Measurements from ENCODE around the gene PLPP1.

The PLPP1 gene

DNA sequence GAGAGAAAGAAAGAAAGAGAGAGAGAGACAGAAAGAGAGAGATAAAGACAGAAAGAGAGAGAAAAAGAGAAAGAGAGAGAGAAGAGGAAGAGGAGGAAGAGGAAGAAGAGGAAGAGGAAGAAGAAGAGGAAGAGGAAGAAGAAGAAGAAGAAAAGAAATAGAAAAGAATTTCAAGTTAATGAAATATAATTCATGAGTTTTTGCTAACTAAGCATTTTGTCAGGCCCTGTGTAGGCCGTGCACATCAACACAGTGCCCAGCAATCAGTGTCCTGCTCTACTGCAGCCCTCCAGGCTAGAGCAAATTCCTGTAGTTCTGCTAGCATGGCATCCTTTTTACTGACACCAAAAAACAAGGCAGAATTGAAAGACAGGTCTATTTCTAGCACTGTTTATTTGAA lies 62.1 kb downstream of the PLPP1 start:
- DNase-seq (ENCODE audit: extremely low read depth, low read depth): no peak
- TF ChIP-seq, protein P1, sequence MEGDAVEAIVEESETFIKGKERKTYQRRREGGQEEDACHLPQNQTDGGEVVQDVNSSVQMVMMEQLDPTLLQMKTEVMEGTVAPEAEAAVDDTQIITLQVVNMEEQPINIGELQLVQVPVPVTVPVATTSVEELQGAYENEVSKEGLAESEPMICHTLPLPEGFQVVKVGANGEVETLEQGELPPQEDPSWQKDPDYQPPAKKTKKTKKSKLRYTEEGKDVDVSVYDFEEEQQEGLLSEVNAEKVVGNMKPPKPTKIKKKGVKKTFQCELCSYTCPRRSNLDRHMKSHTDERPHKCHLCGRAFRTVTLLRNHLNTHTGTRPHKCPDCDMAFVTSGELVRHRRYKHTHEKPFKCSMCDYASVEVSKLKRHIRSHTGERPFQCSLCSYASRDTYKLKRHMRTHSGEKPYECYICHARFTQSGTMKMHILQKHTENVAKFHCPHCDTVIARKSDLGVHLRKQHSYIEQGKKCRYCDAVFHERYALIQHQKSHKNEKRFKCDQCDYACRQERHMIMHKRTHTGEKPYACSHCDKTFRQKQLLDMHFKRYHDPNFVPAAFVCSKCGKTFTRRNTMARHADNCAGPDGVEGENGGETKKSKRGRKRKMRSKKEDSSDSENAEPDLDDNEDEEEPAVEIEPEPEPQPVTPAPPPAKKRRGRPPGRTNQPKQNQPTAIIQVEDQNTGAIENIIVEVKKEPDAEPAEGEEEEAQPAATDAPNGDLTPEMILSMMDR (IDR thresholded peaks at IDR 0.05; ENCODE audit: low read depth, low read length, missing control alignments): no peak
- no peak overlapping the region for H3K4me3 ChIP-seq (replicated peaks; ENCODE audit: low read depth, low read length)

GRCh38 chr5:55471468-55471867 lies 63.3 kb downstream of the PLPP1 start:
- no peak overlapping the region for H3K4me3 ChIP-seq (replicated peaks; ENCODE audit: low read depth, low read length)
- TF ChIP-seq, protein P1 (IDR thresholded peaks at IDR 0.05; ENCODE audit: low read depth, low read length, missing control alignments): no peak
- DNase-seq (ENCODE audit: extremely low read depth, low read depth): no peak

- TF ChIP-seq, protein P1 (IDR thresholded peaks at IDR 0.05; ENCODE audit: low read depth, low read length, missing control alignments): no peak
- H3K4me3 ChIP-seq (replicated peaks; ENCODE audit: low read depth, low read length): no peak overlapping the region
- DNase-seq (ENCODE audit: extremely low read depth, low read depth): no peak
These were observed 64.5 kb downstream of the PLPP1 start for GRCh38 chr5:55470282-55470681.

DNA sequence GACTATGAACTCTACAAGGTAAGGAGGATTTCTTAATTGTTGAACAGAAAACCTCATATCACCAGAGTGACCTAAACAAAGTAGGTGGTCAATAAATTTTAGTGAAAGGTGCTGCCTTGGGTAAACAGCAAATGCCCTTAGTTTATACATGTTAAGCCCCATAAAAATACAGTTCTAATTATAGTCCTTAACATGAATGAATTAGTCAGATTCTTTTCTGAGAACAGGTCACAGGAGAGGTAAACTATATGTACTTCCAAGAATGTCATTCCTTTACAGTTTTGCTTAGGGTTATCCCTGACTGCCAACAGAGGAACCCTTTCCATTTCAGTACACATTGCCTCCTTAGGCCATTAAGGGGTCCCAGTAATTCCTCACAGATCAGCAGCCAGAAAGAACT lies 64.9 kb downstream of the PLPP1 start:
- DNase-seq (ENCODE audit: extremely low read depth, low read depth): no peak
- H3K4me3 ChIP-seq (replicated peaks; ENCODE audit: low read depth, low read length): no peak overlapping the region
- TF ChIP-seq, protein P1 (IDR thresholded peaks at IDR 0.05; ENCODE audit: low read depth, low read length, missing control alignments): no peak

- TF ChIP-seq, protein P1 (IDR thresholded peaks at IDR 0.05; ENCODE audit: low read depth, low read length, missing control alignments): no peak
- H3K4me3 ChIP-seq (replicated peaks; ENCODE audit: low read depth, low read length): no peak overlapping the region
- no peak for DNase-seq (ENCODE audit: extremely low read depth, low read depth)
These were observed 66.8 kb downstream of the PLPP1 start for GRCh38 chr5:55467862-55468551.

DNA sequence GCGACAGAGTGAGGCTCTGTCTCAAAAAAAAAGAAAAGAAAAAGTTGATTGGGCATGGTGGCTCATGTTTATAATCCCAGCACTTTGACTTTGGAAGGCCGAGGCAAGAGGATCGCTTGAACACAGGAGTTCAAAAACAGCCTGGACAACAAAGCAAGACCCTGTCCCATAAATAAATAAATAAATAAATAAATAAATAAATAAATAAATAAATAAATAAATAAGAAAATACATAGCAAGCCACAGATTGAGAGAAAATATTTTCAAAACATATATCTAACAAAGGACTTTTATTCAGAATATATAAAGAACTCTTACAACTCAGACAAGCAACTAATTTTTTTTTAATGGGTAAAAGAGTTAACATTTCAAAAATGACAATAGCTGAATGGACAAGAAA lies 71.2 kb downstream of the PLPP1 start:
- no peak overlapping the region for H3K4me3 ChIP-seq (replicated peaks; ENCODE audit: low read depth, low read length)
- TF ChIP-seq, protein P1 (IDR thresholded peaks at IDR 0.05; ENCODE audit: low read depth, low read length, missing control alignments): no peak
- DNase-seq (ENCODE audit: extremely low read depth, low read depth): no peak

- no peak overlapping the region for H3K4me3 ChIP-seq (replicated peaks; ENCODE audit: low read depth, low read length)
- DNase-seq (ENCODE audit: extremely low read depth, low read depth): no peak
- TF ChIP-seq, protein P1 (IDR thresholded peaks at IDR 0.05; ENCODE audit: low read depth, low read length, missing control alignments): no peak
These were observed 75.2 kb downstream of the PLPP1 start for GRCh38 chr5:55459572-55459971.
